Liver (tissue), 9 donors: Measurements from ENCODE around the gene ISM1. TPM values are rescaled to one million over a fixed set of nuclear protein-coding genes. Genes with fewer than 3 reads are reported as not detected.

Source experiments
- DNase-seq: peaks from one replicate; pipeline ENCODE4 v3.0.0-alpha.2; 2017; ENCODE audit warnings: low spot score
- H3K27ac ChIP-seq, 2 donors: one replicate each; pipeline ENCODE4 v1.7.0; 2013; ENCODE audit warnings: inconsistent platforms in 2 of 2, low read length in 2 of 2, control low read depth in 1 of 2, low read depth in 1 of 2, mild to moderate bottlenecking in 1 of 2
- H3K27me3 ChIP-seq, 4 donors: one replicate each; pipeline versions ENCODE4 v1.6.1 to v1.7.0; 2013; ENCODE audit warnings: low read length in 3 of 4, inconsistent platforms in 1 of 4, mild to moderate bottlenecking in 1 of 4, moderate library complexity in 1 of 4; ENCODE audit not compliant: control insufficient read depth in 4 of 4, insufficient read depth in 4 of 4
- H3K36me3 ChIP-seq, 4 donors: one replicate each; pipeline versions ENCODE4 v1.6.1 to v1.7.0; 2013; ENCODE audit warnings: low read length in 3 of 4, mild to moderate bottlenecking in 3 of 4, low read depth in 1 of 4, moderate library complexity in 1 of 4; ENCODE audit not compliant: control insufficient read depth in 4 of 4, insufficient read depth in 3 of 4
- H3K4me1 ChIP-seq, 4 donors: one replicate each; pipeline versions ENCODE4 v1.6.1 to v1.7.0; 2013; ENCODE audit warnings: low read length in 3 of 4, mild to moderate bottlenecking in 3 of 4, moderate library complexity in 1 of 4; ENCODE audit not compliant: control insufficient read depth in 4 of 4, insufficient read depth in 4 of 4
- H3K4me3 ChIP-seq, 3 donors: one replicate each; pipeline versions ENCODE4 v1.6.1 to v1.7.0; 2013; ENCODE audit warnings: low read length in 3 of 3, control low read depth in 1 of 3, low read depth in 1 of 3, mild to moderate bottlenecking in 1 of 3
- H3K9ac ChIP-seq, 2 donors: one replicate each; pipeline ENCODE4 v1.7.0; 2013; ENCODE audit warnings: low read length in 2 of 2, mild to moderate bottlenecking in 2 of 2, moderate library complexity in 2 of 2, control low read depth in 1 of 2, low read depth in 1 of 2
- H3K9me3 ChIP-seq, 4 donors: one replicate each; pipeline versions ENCODE4 v1.6.1 to v1.7.0; 2013; ENCODE audit warnings: low read length in 3 of 4; ENCODE audit not compliant: control insufficient read depth in 4 of 4
- EGR1 ChIP-seq, 2 donors: IDR thresholded peaks; 2 replicates each; pipeline ENCODE4 v1.6.1; 2016 to 2018; ENCODE audit warnings: antibody characterized with exemption in 2 of 2, low read depth in 2 of 2
- FOXA1 ChIP-seq: IDR thresholded peaks from 2 replicates; pipeline ENCODE4 v1.6.1; 2016; ENCODE audit warnings: antibody characterized with exemption
- FOXA2 ChIP-seq: IDR thresholded peaks from 2 replicates; pipeline ENCODE4 v1.6.1; 2016; ENCODE audit warnings: antibody characterized with exemption
- GABPA ChIP-seq, 2 donors: IDR thresholded peaks in 1 of 2; conservative IDR thresholded peaks in 1 of 2; 2 replicates each; pipeline ENCODE4 v1.6.1; 2016; ENCODE audit warnings: antibody characterized with exemption in 2 of 2, mild to moderate bottlenecking in 1 of 2, moderate library complexity in 1 of 2
- HNF4A ChIP-seq, 2 donors: conservative IDR thresholded peaks; 2 replicates each; pipeline ENCODE4 v1.6.1; 2016; ENCODE audit warnings: antibody characterized with exemption in 2 of 2, mild to moderate bottlenecking in 2 of 2
- HNF4G ChIP-seq: IDR thresholded peaks from 2 replicates; pipeline ENCODE4 v1.6.1; 2016; ENCODE audit warnings: antibody characterized with exemption
- JUND ChIP-seq, 2 donors: IDR thresholded peaks; 2 replicates each; pipeline ENCODE4 v1.6.1; 2016; ENCODE audit warnings: antibody characterized with exemption in 2 of 2
- NR2F2 ChIP-seq: IDR thresholded peaks from 2 replicates; pipeline ENCODE4 v1.6.1; 2016; ENCODE audit warnings: antibody characterized with exemption
- RAD21 ChIP-seq, 2 donors: IDR thresholded peaks; 2 replicates each; pipeline ENCODE4 v1.6.1; 2016; ENCODE audit warnings: antibody characterized with exemption in 2 of 2, mild to moderate bottlenecking in 2 of 2
- RXRA ChIP-seq, 2 donors: IDR thresholded peaks; 2 replicates each; pipeline ENCODE4 v1.6.1; 2017 to 2018; ENCODE audit warnings: antibody characterized with exemption in 2 of 2, mild to moderate bottlenecking in 1 of 2
- SP1 ChIP-seq: IDR thresholded peaks from 2 replicates; pipeline ENCODE4 v1.6.1; 2018; ENCODE audit warnings: antibody characterized with exemption, mild to moderate bottlenecking
- TAF1 ChIP-seq: conservative IDR thresholded peaks from 2 replicates; pipeline ENCODE4 v1.6.1; 2016; ENCODE audit warnings: antibody characterized with exemption, mild to moderate bottlenecking
- YY1 ChIP-seq: IDR thresholded peaks from 2 replicates; pipeline ENCODE4 v1.6.1; 2016; ENCODE audit warnings: antibody characterized with exemption, mild to moderate bottlenecking
- WGBS: extraction: QIAGEN DNeasy Blood & Tissue Kit; methylation state at CpG from one replicate; pipeline ENCODE4 v1.1.7; 2013; 5-methylcytosine and 5-hydroxymethylcytosine counted together
- polyA plus RNA-seq, 2 donors: library from polyadenylated mRNA; stranded (reverse) in 1 of 2; unstranded in 1 of 2; fragments of 200-250 nt in 1 of 2; fragments of >200 nt in 1 of 2; fragmentation: Nextera tagmentation in 1 of 2; extraction: Ambion mirVana in 1 of 2; gene quantifications; one replicate each; pipeline versions ENCODE4 v1.2.1 to v1.2.3, GENCODE V29; 2013 to 2015
- total RNA-seq, 2 donors: library from RNA; depleted of rRNA; stranded (reverse); fragments of >200 nt; gene quantifications; one replicate each; pipeline ENCODE4 v1.2.3, GENCODE V29; 2014
- TF ChIP-seq, protein P1 (sequence below): IDR thresholded peaks from 2 replicates; pipeline ENCODE4 v1.6.1; 2016; ENCODE audit warnings: antibody characterized with exemption
- TF ChIP-seq, protein P2 (sequence below): IDR thresholded peaks from 2 replicates; pipeline ENCODE4 v1.6.1; 2016; ENCODE audit warnings: antibody characterized with exemption, mild to moderate bottlenecking
- TF ChIP-seq, protein P3 (sequence below): IDR thresholded peaks from 2 replicates; pipeline ENCODE4 v1.6.1; 2016; ENCODE audit warnings: antibody characterized with exemption
- TF ChIP-seq, protein P4 (sequence below): IDR thresholded peaks from 2 replicates; pipeline ENCODE4 v1.6.1; 2016; ENCODE audit warnings: antibody characterized with exemption
- TF ChIP-seq, protein P5 (sequence below): fragments of 150-350 bp; IDR thresholded peaks from 2 replicates; pipeline ENCODE4 v1.5.1; 2017; ENCODE audit warnings: improper control_type of control experiment, low read depth, low read length; ENCODE audit not compliant: missing input control
- donor health status: healthy.
- donor health status: healthy.
- donor health status: healthy.
- donor health status: healthy.
- donor health status: healthy.

Gene ISM1
- total and polyA plus RNA-seq, 4 donors = 0.82 to 6.4 (median 1.2) TPM; not detected in 1

DNA sequence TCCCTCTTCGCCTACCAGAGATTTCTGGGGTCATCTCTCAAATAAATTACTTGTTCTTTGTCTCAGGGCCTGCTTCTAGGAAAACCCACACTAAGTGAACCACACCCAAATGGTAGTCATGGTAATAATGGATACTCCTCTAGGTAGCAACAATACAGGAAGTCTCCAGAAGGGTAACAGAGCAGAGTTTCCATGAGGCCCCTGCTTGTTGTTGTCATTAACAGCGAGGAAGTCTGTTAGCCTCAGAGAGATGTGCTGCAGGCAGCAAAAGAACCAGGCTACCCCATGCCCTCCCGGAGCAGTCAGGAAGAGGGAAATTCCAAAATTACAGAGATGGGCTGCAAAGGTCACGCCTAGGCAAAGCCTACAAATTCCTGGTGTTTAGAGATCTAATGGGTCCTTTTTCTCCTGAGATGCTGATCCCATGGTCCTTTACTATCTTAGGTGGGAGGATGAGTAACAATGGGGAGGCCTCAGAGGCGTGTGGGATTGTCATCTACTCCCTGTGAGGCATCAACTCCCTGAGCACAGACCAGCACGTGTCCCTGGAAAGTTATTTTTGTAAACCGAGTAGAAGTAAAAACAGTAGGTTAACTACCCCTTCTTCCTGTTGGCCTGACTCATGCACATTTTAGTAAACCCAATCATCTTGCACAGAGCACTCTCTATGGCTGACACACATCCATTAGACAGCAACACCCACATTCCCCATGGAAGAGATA lies 10.1 kb downstream of the ISM1 start:
- WGBS = 72% methylated on average over 7 of the region's 7 CpGs
- no peak for DNase-seq
- Histone ChIP-seq H3K27me3 (no peaks in the 10 kb centered on the region), H3K4me1 (peaks cover 0 to 13% (median 6%) of the 10 kb centered on the region in 4 donors), H3K27ac (no peak overlapping the region), H3K4me3 (no peak overlapping the region), H3K36me3 (no peaks in the 10 kb centered on the region), H3K9ac (no peak overlapping the region), H3K9me3 (no peaks in the 10 kb centered on the region)
- TF ChIP-seq SP1 (no peak), EGR1 (IDR thresholded peaks at IDR 0.05; ENCODE audit: low read depth in 2 of 2) (no peak), RAD21 (IDR thresholded peaks at IDR 0.05) (no peak), HNF4A (conservative IDR thresholded peaks at IDR 0.05) (no peak), JUND (IDR thresholded peaks at IDR 0.05) (no peak), HNF4G (no peak), TAF1 (no peak), RXRA (IDR thresholded peaks at IDR 0.05) (no peak), NR2F2 (no peak), YY1 (no peak), FOXA1 (no peak), FOXA2 (no peak), GABPA (IDR thresholded peaks at IDR 0.05 in 1 of 2, conservative IDR thresholded peaks at IDR 0.05 in 1 of 2) (no peak)
- TF ChIP-seq, protein P1, sequence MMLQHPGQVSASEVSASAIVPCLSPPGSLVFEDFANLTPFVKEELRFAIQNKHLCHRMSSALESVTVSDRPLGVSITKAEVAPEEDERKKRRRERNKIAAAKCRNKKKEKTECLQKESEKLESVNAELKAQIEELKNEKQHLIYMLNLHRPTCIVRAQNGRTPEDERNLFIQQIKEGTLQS = no peak
- TF ChIP-seq, protein P2, sequence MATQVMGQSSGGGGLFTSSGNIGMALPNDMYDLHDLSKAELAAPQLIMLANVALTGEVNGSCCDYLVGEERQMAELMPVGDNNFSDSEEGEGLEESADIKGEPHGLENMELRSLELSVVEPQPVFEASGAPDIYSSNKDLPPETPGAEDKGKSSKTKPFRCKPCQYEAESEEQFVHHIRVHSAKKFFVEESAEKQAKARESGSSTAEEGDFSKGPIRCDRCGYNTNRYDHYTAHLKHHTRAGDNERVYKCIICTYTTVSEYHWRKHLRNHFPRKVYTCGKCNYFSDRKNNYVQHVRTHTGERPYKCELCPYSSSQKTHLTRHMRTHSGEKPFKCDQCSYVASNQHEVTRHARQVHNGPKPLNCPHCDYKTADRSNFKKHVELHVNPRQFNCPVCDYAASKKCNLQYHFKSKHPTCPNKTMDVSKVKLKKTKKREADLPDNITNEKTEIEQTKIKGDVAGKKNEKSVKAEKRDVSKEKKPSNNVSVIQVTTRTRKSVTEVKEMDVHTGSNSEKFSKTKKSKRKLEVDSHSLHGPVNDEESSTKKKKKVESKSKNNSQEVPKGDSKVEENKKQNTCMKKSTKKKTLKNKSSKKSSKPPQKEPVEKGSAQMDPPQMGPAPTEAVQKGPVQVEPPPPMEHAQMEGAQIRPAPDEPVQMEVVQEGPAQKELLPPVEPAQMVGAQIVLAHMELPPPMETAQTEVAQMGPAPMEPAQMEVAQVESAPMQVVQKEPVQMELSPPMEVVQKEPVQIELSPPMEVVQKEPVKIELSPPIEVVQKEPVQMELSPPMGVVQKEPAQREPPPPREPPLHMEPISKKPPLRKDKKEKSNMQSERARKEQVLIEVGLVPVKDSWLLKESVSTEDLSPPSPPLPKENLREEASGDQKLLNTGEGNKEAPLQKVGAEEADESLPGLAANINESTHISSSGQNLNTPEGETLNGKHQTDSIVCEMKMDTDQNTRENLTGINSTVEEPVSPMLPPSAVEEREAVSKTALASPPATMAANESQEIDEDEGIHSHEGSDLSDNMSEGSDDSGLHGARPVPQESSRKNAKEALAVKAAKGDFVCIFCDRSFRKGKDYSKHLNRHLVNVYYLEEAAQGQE = no peak
- TF ChIP-seq, protein P3, sequence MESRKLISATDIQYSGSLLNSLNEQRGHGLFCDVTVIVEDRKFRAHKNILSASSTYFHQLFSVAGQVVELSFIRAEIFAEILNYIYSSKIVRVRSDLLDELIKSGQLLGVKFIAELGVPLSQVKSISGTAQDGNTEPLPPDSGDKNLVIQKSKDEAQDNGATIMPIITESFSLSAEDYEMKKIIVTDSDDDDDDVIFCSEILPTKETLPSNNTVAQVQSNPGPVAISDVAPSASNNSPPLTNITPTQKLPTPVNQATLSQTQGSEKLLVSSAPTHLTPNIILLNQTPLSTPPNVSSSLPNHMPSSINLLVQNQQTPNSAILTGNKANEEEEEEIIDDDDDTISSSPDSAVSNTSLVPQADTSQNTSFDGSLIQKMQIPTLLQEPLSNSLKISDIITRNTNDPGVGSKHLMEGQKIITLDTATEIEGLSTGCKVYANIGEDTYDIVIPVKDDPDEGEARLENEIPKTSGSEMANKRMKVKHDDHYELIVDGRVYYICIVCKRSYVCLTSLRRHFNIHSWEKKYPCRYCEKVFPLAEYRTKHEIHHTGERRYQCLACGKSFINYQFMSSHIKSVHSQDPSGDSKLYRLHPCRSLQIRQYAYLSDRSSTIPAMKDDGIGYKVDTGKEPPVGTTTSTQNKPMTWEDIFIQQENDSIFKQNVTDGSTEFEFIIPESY = no peak
- TF ChIP-seq, protein P4, sequence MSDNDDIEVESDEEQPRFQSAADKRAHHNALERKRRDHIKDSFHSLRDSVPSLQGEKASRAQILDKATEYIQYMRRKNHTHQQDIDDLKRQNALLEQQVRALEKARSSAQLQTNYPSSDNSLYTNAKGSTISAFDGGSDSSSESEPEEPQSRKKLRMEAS = no peak
- TF ChIP-seq, protein P5, sequence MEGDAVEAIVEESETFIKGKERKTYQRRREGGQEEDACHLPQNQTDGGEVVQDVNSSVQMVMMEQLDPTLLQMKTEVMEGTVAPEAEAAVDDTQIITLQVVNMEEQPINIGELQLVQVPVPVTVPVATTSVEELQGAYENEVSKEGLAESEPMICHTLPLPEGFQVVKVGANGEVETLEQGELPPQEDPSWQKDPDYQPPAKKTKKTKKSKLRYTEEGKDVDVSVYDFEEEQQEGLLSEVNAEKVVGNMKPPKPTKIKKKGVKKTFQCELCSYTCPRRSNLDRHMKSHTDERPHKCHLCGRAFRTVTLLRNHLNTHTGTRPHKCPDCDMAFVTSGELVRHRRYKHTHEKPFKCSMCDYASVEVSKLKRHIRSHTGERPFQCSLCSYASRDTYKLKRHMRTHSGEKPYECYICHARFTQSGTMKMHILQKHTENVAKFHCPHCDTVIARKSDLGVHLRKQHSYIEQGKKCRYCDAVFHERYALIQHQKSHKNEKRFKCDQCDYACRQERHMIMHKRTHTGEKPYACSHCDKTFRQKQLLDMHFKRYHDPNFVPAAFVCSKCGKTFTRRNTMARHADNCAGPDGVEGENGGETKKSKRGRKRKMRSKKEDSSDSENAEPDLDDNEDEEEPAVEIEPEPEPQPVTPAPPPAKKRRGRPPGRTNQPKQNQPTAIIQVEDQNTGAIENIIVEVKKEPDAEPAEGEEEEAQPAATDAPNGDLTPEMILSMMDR = no peak
